Activated CD8-positive, alpha-beta memory T cell treated with anti-CD3 and anti-CD28 coated beads for 24 hours (primary cell): ENCODE results near the gene CIC.

Experiments used
- DNase-seq: peaks from one replicate; pipeline ENCODE4 v3.0.0-alpha.2; 2020

The CIC gene

DNA sequence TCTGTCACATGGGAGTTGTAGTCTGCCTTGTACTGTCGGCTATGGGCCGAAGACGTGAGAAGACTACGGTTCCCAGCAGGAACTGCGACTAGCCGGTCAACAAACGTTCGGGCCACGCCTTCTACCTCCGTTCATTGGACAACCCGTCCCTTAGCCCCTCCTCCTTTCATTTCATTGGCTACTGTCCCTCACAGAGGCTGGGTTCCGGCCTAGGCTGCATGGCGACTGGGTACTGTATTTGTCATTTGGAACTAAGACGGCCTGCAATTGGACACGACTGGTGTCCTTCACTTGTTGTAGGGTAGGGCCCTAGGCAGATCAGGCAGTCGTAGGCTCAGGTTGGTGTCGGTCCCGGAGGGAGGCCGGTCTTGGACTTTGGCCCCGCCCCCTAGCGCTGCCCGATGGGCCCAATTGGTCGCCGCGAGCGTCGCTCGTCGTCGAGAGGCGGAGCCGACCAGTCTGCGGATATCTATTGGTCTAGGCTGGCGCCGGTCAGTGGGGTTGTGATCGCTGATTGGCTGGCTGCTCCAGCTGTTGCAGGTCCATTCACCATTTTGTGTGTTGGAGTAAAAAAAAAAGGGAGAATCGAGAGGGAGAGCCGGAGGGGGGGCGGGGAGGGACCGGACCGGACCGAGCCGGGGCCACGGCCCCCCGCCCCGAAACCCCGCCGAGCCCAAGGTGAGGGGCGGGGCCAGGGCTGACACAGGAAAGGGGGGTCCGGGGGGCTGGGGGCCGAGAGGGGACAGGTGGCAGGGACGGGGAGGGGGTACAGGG is at the start of gene CIC:
Gene CIC, plus strand, starts transcription at position 549 of the 774 bp plus-strand sequence. CDS start 2,532 bp downstream, outside the sequence.
- DNase-seq, result peak; percentile 99

DNA sequence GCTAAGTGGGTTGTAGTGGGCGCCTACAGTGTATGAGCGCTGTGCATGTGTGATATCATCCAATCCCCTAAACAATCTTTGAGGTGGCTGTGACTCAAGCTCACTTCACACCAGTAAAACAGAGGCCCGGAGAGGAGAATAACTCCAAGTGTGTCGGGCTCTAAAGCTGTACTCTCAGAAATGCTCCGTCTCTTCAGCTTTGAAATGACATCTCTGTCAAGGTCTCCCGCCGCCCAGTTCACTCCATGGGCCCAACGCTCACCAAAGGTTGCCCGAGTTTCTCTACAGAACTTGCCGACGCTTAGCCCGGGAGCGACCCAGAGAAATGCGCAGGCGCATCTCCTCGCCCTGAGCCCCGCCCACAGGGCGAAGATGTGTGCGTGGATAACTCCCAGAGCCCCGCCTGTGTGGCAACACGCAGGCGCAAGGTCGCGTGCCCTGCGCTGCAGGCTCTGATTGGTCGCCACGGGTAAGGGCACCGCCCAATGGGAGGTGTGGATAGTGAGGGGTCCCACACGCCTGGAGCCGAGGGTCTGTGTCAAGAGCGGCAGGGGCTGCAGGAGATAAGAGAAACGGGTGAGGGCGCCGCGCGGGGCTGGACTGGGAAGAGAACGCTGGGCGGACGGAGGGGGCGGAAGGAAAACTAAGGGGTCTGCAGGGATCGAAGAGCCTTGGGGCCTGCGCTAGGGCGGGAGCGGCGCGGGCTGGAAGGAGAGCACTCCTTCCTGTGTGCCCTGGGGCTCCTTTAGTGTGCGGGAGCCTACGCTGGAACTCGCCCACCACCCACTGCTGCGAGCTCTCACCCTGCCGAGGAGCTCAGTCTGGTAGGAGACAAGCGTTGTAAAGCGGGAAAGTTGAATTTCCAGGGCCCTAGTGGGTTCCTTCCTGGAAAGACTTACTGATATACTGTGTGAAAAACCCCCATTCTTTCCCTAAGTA is 49.0 kb upstream of the CIC start, which contains the start of gene ZNF526:
Gene ZNF526, plus strand, starts transcription at position 501 of the 939 bp plus-strand sequence. CDS start 4,092 bp downstream, outside the sequence.
- peak; percentile 97 for DNase-seq

DNA sequence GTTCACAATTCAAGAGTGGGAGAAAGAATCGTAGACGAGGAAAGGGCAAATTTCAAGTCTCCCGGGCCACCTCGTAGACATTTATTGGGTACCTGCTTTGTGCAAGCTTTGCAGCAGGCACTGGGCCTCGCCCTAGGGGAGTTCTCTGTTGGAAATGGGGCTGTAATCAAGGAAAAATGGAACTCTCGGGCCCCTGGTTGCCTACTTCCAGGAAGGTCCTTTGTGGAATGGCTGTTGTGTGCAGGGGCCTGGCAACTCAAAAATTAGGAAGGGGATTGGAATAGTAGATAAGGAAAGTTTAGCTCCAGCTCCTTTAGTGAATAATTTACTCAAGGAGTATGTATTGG is 48.3 kb upstream of the CIC start:
- DNase-seq, result no peak

GRCh38 chr19:42224940-42225717 is 43.9 kb upstream of the CIC start:
- no peak for DNase-seq

DNA sequence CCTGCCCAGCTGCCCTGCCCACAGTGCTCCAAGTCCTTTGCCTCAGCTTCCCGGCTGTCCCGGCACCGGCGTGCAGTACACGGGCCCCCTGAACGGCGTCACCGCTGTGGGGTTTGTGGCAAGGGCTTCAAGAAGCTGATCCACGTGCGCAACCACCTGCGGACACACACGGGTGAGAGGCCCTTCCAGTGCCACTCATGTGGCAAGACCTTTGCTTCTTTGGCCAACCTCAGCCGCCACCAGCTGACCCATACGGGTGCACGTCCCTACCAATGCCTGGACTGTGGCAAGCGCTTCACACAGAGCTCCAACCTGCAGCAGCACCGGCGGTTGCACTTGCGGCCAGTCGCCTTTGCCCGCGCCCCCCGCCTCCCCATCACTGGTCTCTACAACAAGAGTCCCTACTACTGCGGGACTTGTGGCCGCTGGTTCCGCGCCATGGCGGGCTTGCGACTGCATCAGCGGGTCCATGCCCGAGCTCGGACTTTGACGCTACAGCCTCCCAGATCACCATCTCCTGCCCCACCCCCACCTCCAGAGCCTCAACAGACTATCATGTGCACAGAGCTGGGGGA is 43.2 kb upstream of the CIC start:
- no peak for DNase-seq

- DNase-seq, result no peak
Measured at GRCh38 chr19:42226886-42227285, 42.2 kb upstream of the CIC start.

DNA sequence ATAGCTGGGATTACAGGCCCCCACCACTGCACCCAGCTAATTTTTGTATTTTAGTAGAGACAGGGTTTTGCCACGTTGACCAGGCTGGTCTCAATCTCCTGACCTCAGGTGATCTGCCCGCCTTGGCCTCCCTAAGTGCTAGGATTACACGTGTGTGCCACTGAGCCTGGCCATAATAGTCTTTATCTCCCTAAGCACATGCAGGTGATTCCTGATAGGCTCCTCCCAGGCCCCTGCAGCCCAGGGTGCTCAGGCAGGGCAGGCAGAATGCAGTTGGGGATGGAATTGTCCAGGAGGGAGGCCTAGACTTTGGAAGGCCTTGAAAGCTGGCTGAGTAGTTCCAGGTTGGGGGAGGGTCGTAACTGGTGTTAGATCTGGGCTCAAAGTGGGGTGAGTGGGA is 40.4 kb upstream of the CIC start:
- DNase-seq, result no peak

DNA sequence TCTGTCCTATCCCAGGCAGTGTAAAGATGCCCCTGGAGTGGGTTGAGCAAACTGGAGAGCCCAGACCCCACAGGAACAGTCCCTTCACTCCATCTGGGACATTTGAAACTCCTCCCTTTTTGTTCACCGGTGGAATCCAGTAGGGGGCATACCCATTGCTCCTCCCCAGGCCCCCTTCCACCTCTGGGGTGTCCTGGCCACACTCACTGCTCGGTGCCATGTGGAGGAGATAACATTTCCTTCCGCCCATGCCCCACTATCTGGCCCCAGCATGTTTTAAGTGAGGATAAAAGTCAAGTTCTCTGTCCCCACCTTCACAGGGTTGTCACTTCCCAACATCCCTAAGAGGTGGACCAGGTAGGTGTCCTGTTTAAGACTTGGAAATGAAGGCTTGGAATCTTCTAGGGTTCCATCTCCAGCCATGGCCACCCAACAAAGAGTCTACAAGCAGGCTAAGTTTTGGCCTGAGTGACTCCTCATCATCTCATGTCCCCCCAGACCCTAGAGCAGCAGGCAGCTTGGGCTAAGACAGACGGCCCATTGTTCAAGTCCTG is 39.7 kb upstream of the CIC start:
- DNase-seq, result no peak

GRCh38 chr19:42229855-42230351 is 39.1 kb upstream of the CIC start:
- DNase-seq, result no peak

DNA sequence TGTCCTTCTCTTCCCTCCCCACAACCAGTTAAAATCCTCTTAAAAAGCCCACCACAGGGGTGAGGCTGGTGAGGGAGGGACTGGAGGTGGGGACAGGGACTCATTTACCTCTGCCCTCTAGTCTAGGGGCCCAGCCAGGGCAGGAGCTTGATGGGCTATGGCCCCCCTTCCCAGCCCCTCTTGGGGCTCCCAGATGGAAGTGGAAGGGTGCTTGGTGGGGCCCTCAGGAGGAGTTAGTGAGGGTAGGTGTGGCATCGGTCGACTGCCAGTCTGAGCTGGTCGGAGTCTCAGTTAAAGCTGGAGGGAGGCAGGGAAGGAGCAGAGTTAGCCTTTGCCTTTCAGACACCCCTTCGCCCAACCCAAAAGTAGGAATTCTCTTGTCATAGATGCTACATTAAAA is 38.5 kb upstream of the CIC start:
- DNase-seq, result no peak

GRCh38 chr19:42232435-42232834 is 36.6 kb upstream of the CIC start:
- DNase-seq, result no peak

- no peak for DNase-seq
Measured at GRCh38 chr19:42233106-42233505, 35.9 kb upstream of the CIC start.

- no peak for DNase-seq
Measured at GRCh38 chr19:42233678-42234292, 35.3 kb upstream of the CIC start.

GRCh38 chr19:42234364-42234763 is 34.7 kb upstream of the CIC start:
- no peak for DNase-seq

DNA sequence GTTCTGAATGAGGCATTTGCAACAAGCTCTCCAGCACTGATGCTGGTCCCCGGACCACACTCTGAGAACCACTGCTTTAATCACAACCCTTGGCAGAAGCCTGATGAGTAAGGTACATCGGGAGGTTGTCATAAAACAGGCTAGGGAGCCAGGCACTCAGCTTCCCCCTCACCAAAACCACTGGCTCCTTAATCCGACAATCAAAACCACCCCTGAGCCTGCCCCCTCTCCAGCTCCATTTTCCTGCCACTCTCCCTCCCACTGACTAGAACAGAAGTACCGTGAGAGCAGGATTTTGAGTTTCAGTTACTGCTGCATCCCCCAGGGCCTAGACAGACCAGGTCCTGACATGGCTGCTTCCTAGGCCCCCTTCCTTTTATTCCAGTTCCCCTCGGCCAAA is 33.9 kb upstream of the CIC start:
- no peak for DNase-seq

GRCh38 chr19:42239544-42240220 is 29.4 kb upstream of the CIC start:
- DNase-seq, result no peak

GRCh38 chr19:42241279-42241678 is 27.8 kb upstream of the CIC start:
- no peak for DNase-seq

DNA sequence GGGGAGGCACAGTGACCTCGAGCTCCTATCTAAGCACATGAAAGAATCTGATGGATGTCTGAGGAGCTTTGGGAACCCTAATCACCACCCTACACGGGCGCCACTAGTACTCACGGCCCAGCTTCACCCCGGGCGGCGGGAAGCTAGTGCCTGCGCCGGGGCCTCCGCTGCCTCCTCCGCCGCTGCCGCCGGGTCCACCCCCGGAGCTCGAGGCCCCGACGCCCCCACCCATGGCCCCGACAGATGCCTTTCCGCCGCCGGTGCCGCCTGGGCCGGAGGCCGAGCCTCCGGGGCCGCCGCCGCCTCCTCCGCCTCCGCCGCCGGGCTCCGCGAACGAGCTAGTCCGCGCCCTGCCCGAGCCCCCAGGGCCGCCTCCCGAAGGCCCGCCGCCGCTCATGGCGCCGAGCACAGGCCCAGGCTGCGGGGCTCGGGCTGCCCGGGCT is 27.0 kb upstream of the CIC start:
- no peak for DNase-seq

GRCh38 chr19:42242512-42243409 is 26.3 kb upstream of the CIC start, which contains the start of gene GSK3A:
Gene GSK3A (minus strand): TSS chr19:42242602. CDS start chr19:42242465, 137 bp downstream.
- DNase-seq, result peak; percentile 97
